ENCODE results near the gene PKP3.
A peak's percentile ranks its signal among the peaks of the same experiment; 100 is the strongest.
"Not testable (repeated sequence)": the region's sequence is repeated elsewhere in the genome, so short reads cannot be mapped to it uniquely, and the experiment has no call there.

The PKP3 gene

GRCh38 chr11:432501-433100 is 38.6 kb downstream of the PKP3 start:
- DNase-seq, result no peak

DNA sequence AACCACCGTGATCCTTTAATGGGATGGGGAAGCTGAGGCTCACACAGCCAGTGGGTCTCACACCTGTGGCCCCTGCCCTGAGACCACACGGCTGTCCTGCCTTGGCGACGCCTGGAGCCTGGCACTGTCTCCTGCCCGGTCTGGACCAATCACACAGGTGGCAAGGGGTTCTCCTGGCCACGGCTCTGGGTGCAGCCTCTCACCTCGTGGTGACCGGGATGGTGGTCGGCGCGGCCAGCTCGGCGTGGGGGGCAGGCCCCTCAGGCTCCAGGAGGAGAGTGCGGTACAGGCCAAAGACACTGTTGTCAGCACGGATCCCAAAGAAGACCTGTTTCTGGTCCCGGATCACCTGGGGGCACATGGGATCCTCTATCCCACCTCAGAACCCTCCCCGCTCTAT is 39.1 kb downstream of the PKP3 start:
- no peak for DNase-seq

DNA sequence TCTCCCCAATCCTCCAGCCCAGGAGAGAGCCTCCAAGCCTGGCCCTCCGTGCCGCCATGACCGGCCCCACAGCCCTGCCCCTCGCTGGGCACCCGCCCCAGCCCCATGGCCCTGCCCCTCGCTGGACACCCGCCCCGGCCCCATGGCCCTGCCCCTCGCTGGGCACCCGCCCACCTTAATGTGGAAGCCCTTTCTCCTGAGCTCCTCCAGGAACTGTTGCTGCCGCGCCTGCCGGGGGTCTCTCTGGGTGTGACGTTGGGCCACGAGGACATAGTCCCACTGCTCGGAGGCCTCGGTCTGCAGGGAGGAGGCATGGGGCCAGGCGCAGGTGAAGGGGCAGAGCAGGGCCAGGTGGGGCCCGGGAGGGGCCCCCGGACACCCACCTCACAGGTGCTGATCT is 39.6 kb downstream of the PKP3 start:
- DNase-seq, result no peak

DNA sequence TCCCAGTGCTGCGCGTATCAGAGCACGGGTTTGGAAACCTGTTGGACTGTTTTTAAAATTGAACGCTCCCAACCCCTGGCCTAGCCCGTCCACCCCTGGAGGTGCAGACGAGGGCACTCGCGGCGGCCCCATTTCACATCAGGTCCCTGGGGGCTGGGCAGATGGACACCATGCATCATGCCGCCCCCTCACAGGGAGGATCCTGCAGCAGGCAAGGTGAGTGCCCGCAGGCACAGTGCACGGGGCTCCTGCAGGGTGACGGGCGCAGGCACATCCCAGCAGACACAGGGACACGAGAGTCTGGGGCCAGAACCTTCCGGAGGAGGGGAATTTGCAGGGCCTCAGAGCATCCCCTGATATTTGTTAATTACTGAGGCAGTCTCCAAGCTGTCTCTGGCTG is 40.5 kb downstream of the PKP3 start:
- no peak for DNase-seq

DNA sequence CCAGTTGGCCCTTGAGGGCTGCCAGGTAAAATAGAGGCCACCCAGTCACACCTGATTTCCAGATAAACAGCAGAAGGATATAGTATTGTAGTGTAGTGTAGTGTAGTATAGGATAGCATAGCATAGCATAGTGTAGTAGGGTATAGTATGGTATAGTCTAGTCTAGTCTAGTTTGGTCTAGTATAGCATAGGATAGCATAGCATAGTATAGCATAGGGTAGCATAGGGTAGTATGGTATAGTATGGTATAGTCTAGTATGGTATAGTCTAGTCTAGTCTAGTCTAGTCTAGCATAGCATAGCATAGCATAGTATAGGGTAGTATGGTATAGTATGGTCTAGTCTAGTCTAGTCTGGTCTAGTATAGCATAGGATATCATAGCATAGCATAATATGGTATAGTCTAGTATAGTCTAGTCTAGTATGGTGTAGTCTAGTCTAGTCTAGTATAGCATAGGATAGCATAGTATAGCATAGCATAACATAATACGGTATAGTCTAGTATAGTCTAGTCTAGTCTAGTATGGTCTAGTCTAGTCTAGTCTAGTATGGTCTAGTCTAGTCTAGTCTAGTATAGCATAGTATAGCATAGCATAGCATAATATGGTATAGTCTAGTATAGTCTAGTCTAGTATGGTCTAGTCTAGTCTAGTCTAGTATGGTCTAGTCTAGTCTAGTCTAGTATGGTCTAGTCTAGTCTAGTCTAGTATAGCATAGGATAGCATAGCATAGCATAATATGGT is 41.2 kb downstream of the PKP3 start:
- not testable (repeated sequence) for DNase-seq

- DNase-seq, result no peak
Observed at GRCh38 chr11:437228-437870, 43.3 kb downstream of the PKP3 start.

GRCh38 chr11:438101-438844 is 44.3 kb downstream of the PKP3 start:
- no peak for DNase-seq

GRCh38 chr11:439315-440064 is 45.5 kb downstream of the PKP3 start:
- no peak for DNase-seq

- DNase-seq, result no peak
Observed at GRCh38 chr11:440065-441042, 46.3 kb downstream of the PKP3 start.

DNA sequence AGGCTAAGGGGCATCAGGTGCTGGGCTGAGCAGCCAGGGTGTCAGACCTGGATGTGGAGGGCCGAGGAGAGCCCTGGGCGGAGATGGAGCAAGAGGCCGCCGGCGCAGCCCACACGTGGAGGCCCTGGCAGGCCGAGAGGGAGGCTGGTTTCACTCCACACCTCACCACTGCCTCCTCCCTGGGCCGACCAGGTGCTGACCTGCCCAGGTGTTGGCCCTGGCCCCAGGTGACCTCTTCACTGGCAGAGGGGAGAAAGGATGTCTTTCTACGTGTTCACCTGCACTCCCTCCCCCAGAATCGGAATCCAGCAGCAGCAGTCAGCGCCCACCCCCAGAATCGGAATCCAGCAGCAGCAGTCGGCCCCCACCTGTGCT is 47.0 kb downstream of the PKP3 start:
- no peak for DNase-seq

- peak; percentile 60 for DNase-seq
Observed at GRCh38 chr11:441418-442274, 47.6 kb downstream of the PKP3 start, which contains the start of gene ANO9. TSS of gene ANO9 (minus strand) at chr11:442011. CDS start at chr11:441926, 85 bp downstream.

DNA sequence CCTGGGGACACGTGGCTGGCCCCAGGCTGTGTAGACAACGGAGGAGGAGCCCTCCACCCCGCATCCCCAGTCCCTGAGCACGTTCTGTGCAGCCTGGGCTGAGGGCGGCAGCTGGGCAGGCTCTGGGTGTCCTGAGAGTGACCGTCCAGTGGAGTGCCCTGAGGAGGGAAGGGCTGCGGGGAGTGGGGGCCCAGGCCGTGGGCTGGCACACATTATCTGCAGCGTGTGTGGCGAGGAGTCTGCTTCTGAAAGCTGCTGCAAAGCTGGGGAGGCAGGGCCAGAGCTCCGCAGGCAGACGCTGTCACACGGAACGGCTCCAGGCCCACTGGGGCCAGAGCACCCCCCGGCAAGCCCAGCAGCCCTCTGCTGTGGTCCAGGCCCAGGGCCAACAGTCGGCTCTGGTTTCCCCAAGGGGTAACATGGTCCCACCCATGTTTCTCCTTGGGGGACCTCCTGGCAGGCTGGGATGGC is 48.6 kb downstream of the PKP3 start:
- no peak for DNase-seq

DNA sequence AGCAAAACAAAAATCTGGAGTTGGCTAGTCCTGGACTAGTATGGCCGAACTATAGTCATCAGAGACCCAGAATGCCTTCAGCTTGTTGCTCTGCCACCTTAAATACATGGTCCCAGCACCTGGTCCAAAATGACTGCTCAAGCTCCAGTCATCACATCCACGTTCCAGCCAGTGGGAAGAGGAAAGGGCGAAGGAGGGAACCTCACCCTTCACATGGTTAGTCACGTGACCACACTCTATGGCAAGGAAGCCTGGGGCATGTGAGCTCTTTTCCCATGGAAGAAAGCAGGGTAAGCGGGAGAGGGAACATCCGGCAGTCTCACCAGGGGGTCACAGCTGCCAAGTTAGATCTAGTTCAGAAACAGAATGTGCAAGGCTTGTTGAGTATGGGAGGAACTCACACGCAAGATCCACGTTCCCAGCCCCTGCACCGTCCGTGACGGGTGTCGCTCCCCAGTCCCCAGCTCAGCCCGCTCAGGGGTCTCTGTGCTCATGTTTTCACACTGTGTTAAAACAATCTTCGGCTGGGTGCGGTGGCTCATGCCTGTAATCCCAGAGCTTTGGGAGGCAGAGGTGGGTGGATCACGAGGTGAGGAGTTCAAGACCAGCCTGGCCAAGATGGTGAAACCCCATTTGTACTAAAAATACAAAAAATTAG is 49.7 kb downstream of the PKP3 start:
- no peak for DNase-seq

DNA sequence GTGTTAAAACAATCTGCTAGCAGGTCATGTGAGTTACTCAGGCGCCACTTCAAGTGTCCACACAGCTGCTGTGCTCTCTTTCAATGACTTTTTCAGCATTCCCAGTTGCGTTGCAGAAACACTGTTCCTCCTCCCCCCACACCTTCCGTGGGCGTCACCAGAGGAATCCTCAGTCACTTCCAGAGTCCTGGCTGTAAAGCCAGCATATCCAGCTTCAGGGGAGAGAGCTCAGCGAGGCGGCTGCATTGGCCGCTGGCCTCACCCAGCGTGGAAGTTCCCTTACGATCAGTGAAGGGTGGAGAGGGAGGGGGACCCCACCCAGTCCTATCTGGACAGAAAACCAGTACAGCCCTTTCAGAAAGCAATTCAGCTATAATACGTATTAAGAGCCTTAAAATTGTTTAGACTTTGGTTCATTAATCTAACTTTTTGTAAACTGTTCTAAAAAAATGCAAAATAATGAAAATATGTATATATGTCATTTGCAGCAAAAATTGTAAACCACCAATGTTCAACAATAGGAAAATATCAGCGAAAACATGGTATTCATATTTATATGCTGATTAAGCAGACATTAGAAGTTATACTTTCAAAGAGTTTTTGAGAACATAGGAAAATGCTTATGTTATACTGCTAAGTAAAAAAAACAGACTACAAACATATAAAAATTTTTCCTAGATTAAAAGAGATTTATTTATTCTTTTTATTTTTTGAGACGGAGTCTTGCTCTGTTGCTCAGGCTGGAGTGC is 50.6 kb downstream of the PKP3 start:
- DNase-seq, result no peak

- DNase-seq, result no peak
Observed at GRCh38 chr11:445765-446588, 52.0 kb downstream of the PKP3 start.

GRCh38 chr11:446891-447290 is 52.9 kb downstream of the PKP3 start:
- DNase-seq, result no peak

GRCh38 chr11:447923-448731 is 54.1 kb downstream of the PKP3 start:
- peak; percentile 92 for DNase-seq
